Endothelial cell of umbilical vein (primary cell): ENCODE data around the gene C1orf122.

Experiments used
- EZH2 ChIP-seq: IDR thresholded peaks from 2 replicates; pipeline ENCODE4 v1.6.1; 2012; ENCODE audit warnings: borderline replicate concordance, low read depth, mild to moderate bottlenecking, moderate library complexity, low read length, inconsistent platforms; ENCODE audit not compliant: severe bottlenecking
- FOS ChIP-seq: IDR thresholded peaks from 2 replicates; pipeline ENCODE4 v1.6.1; 2011; ENCODE audit warnings: mild to moderate bottlenecking, low read length, moderate library complexity, borderline replicate concordance; ENCODE audit not compliant: insufficient read depth
- GATA2 ChIP-seq: IDR thresholded peaks from 2 replicates; pipeline ENCODE4 v1.7.0; 2011; ENCODE audit warnings: low read depth, mild to moderate bottlenecking, moderate library complexity, mixed read lengths, low read length; ENCODE audit not compliant: insufficient read length, insufficient read depth
- JUN ChIP-seq: IDR thresholded peaks from 2 replicates; pipeline ENCODE4 v1.6.1; 2011; ENCODE audit warnings: borderline replicate concordance, low read depth; ENCODE audit not compliant: insufficient read length, insufficient read depth
- MYC ChIP-seq: IDR thresholded peaks from one replicate; pipeline ENCODE4 v1.6.1; 2011; ENCODE audit warnings: mild to moderate bottlenecking, low read depth, low read length
- POLR2A ChIP-seq: IDR thresholded peaks from 2 replicates; pipeline ENCODE4 v1.6.1; 2012; ENCODE audit warnings: low read depth, mild to moderate bottlenecking, control low read depth, low read length
- POLR2AphosphoS5 ChIP-seq: IDR thresholded peaks from 2 replicates; pipeline ENCODE4 v1.6.1; 2012; ENCODE audit warnings: low read depth, mild to moderate bottlenecking, control low read depth, low read length, moderate library complexity; ENCODE audit not compliant: insufficient read depth
- TF ChIP-seq, protein P1 (sequence below), 2 donors: IDR thresholded peaks; 1 replicate in 1 of 2; 2 replicates in 1 of 2; pipeline ENCODE4 v1.5.1; 2011; ENCODE audit warnings: low read length in 2 of 2, mild to moderate bottlenecking in 2 of 2, moderate library complexity in 2 of 2, control low read depth in 1 of 2, inconsistent platforms in 1 of 2, low read depth in 1 of 2; ENCODE audit not compliant: insufficient read depth in 1 of 2; ENCODE audit errors: extremely low read depth in 1 of 2
- TF ChIP-seq, protein P2 (sequence below): IDR thresholded peaks from 2 replicates; pipeline ENCODE4 v1.6.1; 2011; ENCODE audit not compliant: insufficient read depth, insufficient read length

DNA sequence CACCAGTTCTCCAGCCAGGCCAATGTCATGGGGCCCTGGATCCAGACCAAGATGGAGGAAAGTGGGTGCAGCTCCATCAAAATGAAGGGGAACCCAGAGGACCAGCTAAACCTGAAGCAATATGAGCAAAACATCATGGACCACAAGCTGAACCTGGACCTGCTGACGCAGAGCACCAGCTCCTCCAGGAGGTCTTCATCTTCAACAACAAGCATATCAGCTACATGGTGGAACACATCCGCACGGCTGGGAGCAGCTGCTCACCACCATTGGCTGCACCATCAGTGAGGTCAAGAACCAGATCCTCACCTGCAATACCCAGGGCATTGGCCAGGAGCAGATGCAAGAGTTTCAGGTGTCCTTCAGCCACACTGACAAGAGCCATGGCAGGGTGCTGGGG lies 28.9 kb upstream of the C1orf122 start:
- TF ChIP-seq, protein P1, sequence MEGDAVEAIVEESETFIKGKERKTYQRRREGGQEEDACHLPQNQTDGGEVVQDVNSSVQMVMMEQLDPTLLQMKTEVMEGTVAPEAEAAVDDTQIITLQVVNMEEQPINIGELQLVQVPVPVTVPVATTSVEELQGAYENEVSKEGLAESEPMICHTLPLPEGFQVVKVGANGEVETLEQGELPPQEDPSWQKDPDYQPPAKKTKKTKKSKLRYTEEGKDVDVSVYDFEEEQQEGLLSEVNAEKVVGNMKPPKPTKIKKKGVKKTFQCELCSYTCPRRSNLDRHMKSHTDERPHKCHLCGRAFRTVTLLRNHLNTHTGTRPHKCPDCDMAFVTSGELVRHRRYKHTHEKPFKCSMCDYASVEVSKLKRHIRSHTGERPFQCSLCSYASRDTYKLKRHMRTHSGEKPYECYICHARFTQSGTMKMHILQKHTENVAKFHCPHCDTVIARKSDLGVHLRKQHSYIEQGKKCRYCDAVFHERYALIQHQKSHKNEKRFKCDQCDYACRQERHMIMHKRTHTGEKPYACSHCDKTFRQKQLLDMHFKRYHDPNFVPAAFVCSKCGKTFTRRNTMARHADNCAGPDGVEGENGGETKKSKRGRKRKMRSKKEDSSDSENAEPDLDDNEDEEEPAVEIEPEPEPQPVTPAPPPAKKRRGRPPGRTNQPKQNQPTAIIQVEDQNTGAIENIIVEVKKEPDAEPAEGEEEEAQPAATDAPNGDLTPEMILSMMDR (IDR thresholded peaks at IDR 0.05; ENCODE audit: extremely low read depth in 1 of 2, insufficient read depth in 1 of 2, low read depth in 1 of 2, low read length in 2 of 2), result no peak
- no peak for TF ChIP-seq POLR2A
- TF ChIP-seq, protein P2, sequence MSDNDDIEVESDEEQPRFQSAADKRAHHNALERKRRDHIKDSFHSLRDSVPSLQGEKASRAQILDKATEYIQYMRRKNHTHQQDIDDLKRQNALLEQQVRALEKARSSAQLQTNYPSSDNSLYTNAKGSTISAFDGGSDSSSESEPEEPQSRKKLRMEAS, result no peak
- no peak for TF ChIP-seq EZH2
- TF ChIP-seq MYC, result no peak
- TF ChIP-seq POLR2AphosphoS5, result no peak
- TF ChIP-seq FOS, result no peak
- no peak for TF ChIP-seq GATA2
- no peak for TF ChIP-seq JUN
